Activated T-helper 17 cell treated with anti-CD3 and anti-CD28 coated beads, Interleukin-2, amount 50 U/mL, for 72 hours (primary cell): Measurements from ENCODE around the gene SIPA1. TPM values are rescaled to one million over a fixed set of nuclear protein-coding genes. Genes with fewer than 3 reads are reported as not detected.

Experiments
- ATAC-seq: fragments of 150-1000 bp; cut with Tn5 transposase; replicated peaks from 2 replicates; pipeline ENCODE4 v1.10.0; 2021; ENCODE audit warnings: mild to moderate bottlenecking, moderate library complexity
- H3K27ac Mint-ChIP-seq: one replicate; pipeline ENCODE4 v1.8.0; 2022; ENCODE audit warnings: mixed read lengths
- H3K27me3 Mint-ChIP-seq: one replicate; pipeline ENCODE4 v1.8.0; 2022; ENCODE audit warnings: mixed read lengths
- H3K36me3 Mint-ChIP-seq: one replicate; pipeline ENCODE4 v1.8.0; 2022; ENCODE audit warnings: low read depth, mild to moderate bottlenecking, mixed read lengths
- H3K4me1 Mint-ChIP-seq: one replicate; pipeline ENCODE4 v1.8.0; 2022; ENCODE audit warnings: mixed read lengths
- H3K4me3 Mint-ChIP-seq: one replicate; pipeline ENCODE4 v1.8.0; 2022; ENCODE audit warnings: mild to moderate bottlenecking, mixed read lengths
- H3K9me3 Mint-ChIP-seq: one replicate; pipeline ENCODE4 v1.8.0; 2022; ENCODE audit warnings: mixed read lengths
- total RNA-seq, 2 donors: library from RNA; stranded (reverse); gene quantifications; one replicate each; pipeline ENCODE4 v1.2.3, GENCODE V29; 2022

The SIPA1 gene
- total RNA-seq, 2 donors from 2014 or later = 135 to 144 TPM

GRCh38 chr11:65598258-65598699 is 39.6 kb upstream of the SIPA1 start:
- H3K4me1 Mint-ChIP-seq = peaks cover 10% of the 10 kb centered on the region
- H3K27ac Mint-ChIP-seq = no peak overlapping the region
- ATAC-seq = no peak
- peaks cover 52% of the 10 kb centered on the region for H3K36me3 Mint-ChIP-seq
- H3K27me3 Mint-ChIP-seq = no peaks in the 10 kb centered on the region
- H3K9me3 Mint-ChIP-seq = no peaks in the 10 kb centered on the region
- H3K4me3 Mint-ChIP-seq = no peak overlapping the region

GRCh38 chr11:65599216-65599954 is 38.5 kb upstream of the SIPA1 start:
- H3K4me1 Mint-ChIP-seq = peaks cover 10% of the 10 kb centered on the region
- ATAC-seq = no peak
- H3K9me3 Mint-ChIP-seq = no peaks in the 10 kb centered on the region
- no peaks in the 10 kb centered on the region for H3K27me3 Mint-ChIP-seq
- H3K36me3 Mint-ChIP-seq = peaks cover 54% of the 10 kb centered on the region
- H3K4me3 Mint-ChIP-seq = no peak overlapping the region
- no peak overlapping the region for H3K27ac Mint-ChIP-seq

GRCh38 chr11:65599955-65600246 is 38.0 kb upstream of the SIPA1 start:
- ATAC-seq = no peak
- Mint-ChIP-seq H3K27ac (no peak overlapping the region), H3K36me3 (peaks cover 59% of the 10 kb centered on the region), H3K4me3 (no peak overlapping the region), H3K4me1 (peaks cover 8% of the 10 kb centered on the region), H3K9me3 (no peaks in the 10 kb centered on the region), H3K27me3 (no peaks in the 10 kb centered on the region)

- no peaks in the 10 kb centered on the region for H3K9me3 Mint-ChIP-seq
- H3K27me3 Mint-ChIP-seq = no peaks in the 10 kb centered on the region
- H3K4me1 Mint-ChIP-seq = no peaks in the 10 kb centered on the region
These were observed 33.6 kb upstream of the SIPA1 start for GRCh38 chr11:65604258-65604657.

GRCh38 chr11:65606876-65607613 is 30.9 kb upstream of the SIPA1 start:
- Mint-ChIP-seq H3K9me3 (no peaks in the 10 kb centered on the region), H3K4me1 (peaks cover 10% of the 10 kb centered on the region), H3K4me3 (no peak overlapping the region), H3K27ac (no peak overlapping the region), H3K36me3 (peaks cover 97% of the 10 kb centered on the region), H3K27me3 (no peaks in the 10 kb centered on the region)
- ATAC-seq = peak; percentile 63

More at GRCh38 chr11:65604258-65604657, 33.6 kb upstream of the SIPA1 start:
- peaks cover 70% of the 10 kb centered on the region for H3K36me3 Mint-ChIP-seq
- H3K4me3 Mint-ChIP-seq = no peak overlapping the region
- no peak for ATAC-seq
- no peak overlapping the region for H3K27ac Mint-ChIP-seq

- no peak overlapping the region for H3K27ac Mint-ChIP-seq
- no peak for ATAC-seq
- no peaks in the 10 kb centered on the region for H3K9me3 Mint-ChIP-seq
- H3K36me3 Mint-ChIP-seq = peaks cover 99% of the 10 kb centered on the region
- H3K27me3 Mint-ChIP-seq = no peaks in the 10 kb centered on the region
- no peak overlapping the region for H3K4me3 Mint-ChIP-seq
- peaks cover 16% of the 10 kb centered on the region for H3K4me1 Mint-ChIP-seq
These were observed 30.1 kb upstream of the SIPA1 start for GRCh38 chr11:65607614-65608426.

- Mint-ChIP-seq H3K4me3 (peak overlapping the region; percentile 96), H3K9me3 (no peaks in the 10 kb centered on the region), H3K27me3 (no peaks in the 10 kb centered on the region), H3K36me3 (peaks cover 99% of the 10 kb centered on the region), H3K4me1 (peaks cover 16% of the 10 kb centered on the region), H3K27ac (peak overlapping the region; percentile 97)
- no peak for ATAC-seq
These were observed 28.7 kb upstream of the SIPA1 start for GRCh38 chr11:65609229-65609628.

- ATAC-seq = no peak
- peak overlapping the region; percentile 96 for H3K4me3 Mint-ChIP-seq
- no peaks in the 10 kb centered on the region for H3K9me3 Mint-ChIP-seq
- no peaks in the 10 kb centered on the region for H3K27me3 Mint-ChIP-seq
- peaks cover 96% of the 10 kb centered on the region for H3K36me3 Mint-ChIP-seq
- H3K4me1 Mint-ChIP-seq = peaks cover 16% of the 10 kb centered on the region
- H3K27ac Mint-ChIP-seq = peak overlapping the region; percentile 97
These were observed 28.2 kb upstream of the SIPA1 start for GRCh38 chr11:65609665-65610064.

GRCh38 chr11:65610404-65610803 is 27.5 kb upstream of the SIPA1 start:
- Mint-ChIP-seq H3K9me3 (no peaks in the 10 kb centered on the region), H3K27me3 (no peaks in the 10 kb centered on the region), H3K36me3 (peaks cover 96% of the 10 kb centered on the region), H3K27ac (peak overlapping the region; percentile 97), H3K4me1 (peaks cover 16% of the 10 kb centered on the region), H3K4me3 (peak overlapping the region; percentile 96)
- no peak for ATAC-seq

- no peak for ATAC-seq
- Mint-ChIP-seq H3K27ac (peak overlapping the region; percentile 97), H3K4me1 (peaks cover 16% of the 10 kb centered on the region), H3K36me3 (peaks cover 91% of the 10 kb centered on the region), H3K27me3 (no peaks in the 10 kb centered on the region), H3K4me3 (peak overlapping the region; percentile 96), H3K9me3 (no peaks in the 10 kb centered on the region)
These were observed 26.7 kb upstream of the SIPA1 start for GRCh38 chr11:65611028-65611757.

GRCh38 chr11:65611758-65612603 is 25.9 kb upstream of the SIPA1 start:
- H3K4me1 Mint-ChIP-seq = peaks cover 23% of the 10 kb centered on the region
- no peak for ATAC-seq
- H3K9me3 Mint-ChIP-seq = no peaks in the 10 kb centered on the region
- H3K27me3 Mint-ChIP-seq = no peaks in the 10 kb centered on the region
- peaks cover 91% of the 10 kb centered on the region for H3K36me3 Mint-ChIP-seq
- peak overlapping the region; percentile 97 for H3K27ac Mint-ChIP-seq
- H3K4me3 Mint-ChIP-seq = peak overlapping the region; percentile 96

GRCh38 chr11:65612691-65613090 is 25.2 kb upstream of the SIPA1 start:
- no peak for ATAC-seq
- peak overlapping the region; percentile 97 for H3K27ac Mint-ChIP-seq
- peak overlapping the region; percentile 96 for H3K4me3 Mint-ChIP-seq
- peaks cover 23% of the 10 kb centered on the region for H3K4me1 Mint-ChIP-seq
- peaks cover 92% of the 10 kb centered on the region for H3K36me3 Mint-ChIP-seq
- no peaks in the 10 kb centered on the region for H3K27me3 Mint-ChIP-seq
- no peaks in the 10 kb centered on the region for H3K9me3 Mint-ChIP-seq

GRCh38 chr11:65613091-65613928 is 24.6 kb upstream of the SIPA1 start:
- no peak for ATAC-seq
- H3K27ac Mint-ChIP-seq = peak overlapping the region; percentile 97
- peaks cover 90% of the 10 kb centered on the region for H3K36me3 Mint-ChIP-seq
- H3K27me3 Mint-ChIP-seq = no peaks in the 10 kb centered on the region
- H3K9me3 Mint-ChIP-seq = no peaks in the 10 kb centered on the region
- peak overlapping the region; percentile 96 for H3K4me3 Mint-ChIP-seq
- H3K4me1 Mint-ChIP-seq = peaks cover 23% of the 10 kb centered on the region
